Measurements from ENCODE around the gene PRR23C.

GRCh38 chr3:139074565-139075115 lies 29.9 kb upstream of the PRR23C start:
- TF ChIP-seq CTCF (IDR thresholded peaks at IDR 0.05; ENCODE audit: low read depth, low read length, missing input control) (no peak), REST (IDR thresholded peaks at IDR 0.05) (no peak), RAD21 (IDR thresholded peaks at IDR 0.05) (no peak), MAX (IDR thresholded peaks at IDR 0.05) (no peak), GABPA (IDR thresholded peaks at IDR 0.05 in 1 of 2, conservative IDR thresholded peaks at IDR 0.05 in 1 of 2) (no peak), HNF4G (IDR thresholded peaks at IDR 0.05) (no peak), RXRA (IDR thresholded peaks at IDR 0.05) (no peak), EGR1 (IDR thresholded peaks at IDR 0.05; ENCODE audit: low read depth in 2 of 2) (no peak), TAF1 (conservative IDR thresholded peaks at IDR 0.05) (no peak), YY1 (IDR thresholded peaks at IDR 0.05) (no peak), JUND (IDR thresholded peaks at IDR 0.05) (no peak), SP1 (IDR thresholded peaks at IDR 0.05) (no peak), HNF4A (conservative IDR thresholded peaks at IDR 0.05) (no peak)

Data from liver (tissue), 3 donors.